ENCODE results near the gene CASP14. TPM values are rescaled to one million over a fixed set of nuclear protein-coding genes. Genes with fewer than 3 reads are reported as not detected.

CASP14 gene
- total and polyA plus RNA-seq, 2 of the 8 experiments (the other 6 are each of a cell fraction or from before 2014, with no cell fraction given), result not detected

- Histone ChIP-seq H2BK5ac (ENCODE audit: low read depth, low read length) (no peak overlapping the region), H3K14ac (ENCODE audit: insufficient read length) (no peak overlapping the region), H3K56ac (replicated peaks; ENCODE audit: insufficient read length, low read depth, low read length) (no peak overlapping the region), H4K20me1 (replicated peaks in 1 of 2; ENCODE audit: control insufficient read depth in 1 of 2, insufficient read depth in 2 of 2, low read length in 2 of 2) (no peaks in the 10 kb centered on the region), H3K27me3 (replicated peaks in 1 of 4; ENCODE audit: control insufficient read depth in 3 of 4, extremely low read depth in 1 of 4, insufficient read depth in 3 of 4, low read length in 3 of 4) (no peaks in the 10 kb centered on the region), H3K4me2 (ENCODE audit: insufficient read depth in 1 of 2, low read depth in 2 of 2, low read length in 2 of 2) (no peak overlapping the region), H3K9ac (replicated peaks in 1 of 4; ENCODE audit: extremely low read depth in 1 of 4, low read depth in 3 of 4, low read length in 3 of 4) (no peak overlapping the region), H2AFZ (ENCODE audit: low read length) (no peak overlapping the region), H3K36me3 (ENCODE audit: control insufficient read depth in 2 of 4, insufficient read depth in 4 of 4, low read length in 3 of 4) (no peaks in the 10 kb centered on the region), H3K4ac (replicated peaks; ENCODE audit: insufficient read length, low read depth, low read length) (no peak overlapping the region), H4K5ac (ENCODE audit: insufficient read length, low read depth, low read length) (no peak overlapping the region), H3K79me1 (ENCODE audit: low read depth, low read length) (no peaks in the 10 kb centered on the region), H2AK5ac (ENCODE audit: low read depth, low read length) (no peak overlapping the region), H3K4me1 (replicated peaks in 1 of 4; ENCODE audit: control insufficient read depth in 3 of 4, insufficient read depth in 4 of 4, low read length in 3 of 4) (no peaks in the 10 kb centered on the region), H3K23ac (ENCODE audit: insufficient read length) (no peak overlapping the region), H2BK20ac (ENCODE audit: low read length) (no peak overlapping the region), H3K18ac (ENCODE audit: extremely low read depth, low read length) (no peak overlapping the region), H3K23me2 (ENCODE audit: low read depth, low read length) (peaks cover 5% of the 10 kb centered on the region; the same call in 1 of the 2 replicates), H2BK12ac (ENCODE audit: low read depth, low read length) (no peak overlapping the region), H3K27ac (ENCODE audit: low read depth, low read length) (no peak overlapping the region), H3K4me3 (ENCODE audit: extremely low read depth in 1 of 4, insufficient read depth in 2 of 4, low read depth in 3 of 4, low read length in 4 of 4) (no peak overlapping the region), H2BK120ac (replicated peaks; ENCODE audit: low read depth, low read length) (no peak overlapping the region), H3K9me3 (ENCODE audit: insufficient read depth in 2 of 2, low read depth in 1 of 2, low read length in 1 of 2) (peaks cover 52 to 53% of the 10 kb centered on the region in 2 experiments), H4K8ac (ENCODE audit: extremely low read depth, insufficient read depth, low read length) (no peak overlapping the region), H4K91ac (replicated peaks; ENCODE audit: insufficient read length, low read length) (no peak overlapping the region), H2BK15ac (ENCODE audit: low read length) (no peak overlapping the region), H3K79me2 (ENCODE audit: control insufficient read depth in 1 of 2, insufficient read depth in 2 of 2, low read length in 2 of 2) (no peaks in the 10 kb centered on the region)
- ChIA-PET POLR2A (ENCODE audit: partially characterized antibody) (no interaction called here), CTCF (ENCODE audit: partially characterized antibody) (no interaction called here)
- TF ChIP-seq JUN (IDR thresholded peaks at IDR 0.05; ENCODE audit: low read depth, low read length) (no peak), ATF3 (IDR thresholded peaks at IDR 0.05; ENCODE audit: insufficient read depth, low read depth, low read length) (no peak), KDM1A (IDR thresholded peaks at IDR 0.05; ENCODE audit: borderline replicate concordance, low read length) (no peak), BCL11A (IDR thresholded peaks at IDR 0.05; ENCODE audit: low read depth in 2 of 2, low read length in 2 of 2) (no peak), KDM5A (IDR thresholded peaks at IDR 0.05; ENCODE audit: low read length) (no peak), EP300 (IDR thresholded peaks at IDR 0.05; ENCODE audit: borderline replicate concordance in 1 of 2, low read depth in 2 of 2, low read length in 2 of 2) (no peak), RAD21 (IDR thresholded peaks at IDR 0.05 in 1 of 2, conservative IDR thresholded peaks at IDR 0.05 in 1 of 2; ENCODE audit: low read depth in 2 of 2, low read length in 2 of 2) (no peak), NANOG (IDR thresholded peaks at IDR 0.05; ENCODE audit: insufficient read depth, low read depth, low read length, poor library complexity, severe bottlenecking) (no peak)
- DNase-seq (ENCODE audit: low read depth in 1 of 2, low spot score in 2 of 2) (no peak), FAIRE-seq (no peak)
- 77% methylated on average over 5 of the region's 5 CpGs; no CpG with 5 or more reads in 1 of the 2 experiments for WGBS, 2 experiments (ENCODE audit: extremely low coverage in 1 of 2, insufficient coverage in 1 of 2, insufficient read length in 1 of 2, insufficient replicate concordance in 2 of 2, low coverage in 1 of 2, low lambda C conversion rate in 2 of 2, missing lambda C conversion rate in 1 of 2)
Observed at GRCh38 chr19:15048128-15048527, 1.2 kb upstream of the CASP14 start.
